Stimulated activated CD8-positive, alpha-beta memory T cell treated with anti-CD3 and anti-CD28 coated beads, Interleukin-12 subunit alpha, Interleukin-12 subunit beta, amount 100 ng/mL, for 1 hour (primary cell): ENCODE measurements around the gene RRM2.

Experiments used
- DNase-seq: peaks from one replicate; pipeline ENCODE4 v3.0.0-alpha.2; 2020; ENCODE audit warnings: low read depth

RRM2 gene

DNA sequence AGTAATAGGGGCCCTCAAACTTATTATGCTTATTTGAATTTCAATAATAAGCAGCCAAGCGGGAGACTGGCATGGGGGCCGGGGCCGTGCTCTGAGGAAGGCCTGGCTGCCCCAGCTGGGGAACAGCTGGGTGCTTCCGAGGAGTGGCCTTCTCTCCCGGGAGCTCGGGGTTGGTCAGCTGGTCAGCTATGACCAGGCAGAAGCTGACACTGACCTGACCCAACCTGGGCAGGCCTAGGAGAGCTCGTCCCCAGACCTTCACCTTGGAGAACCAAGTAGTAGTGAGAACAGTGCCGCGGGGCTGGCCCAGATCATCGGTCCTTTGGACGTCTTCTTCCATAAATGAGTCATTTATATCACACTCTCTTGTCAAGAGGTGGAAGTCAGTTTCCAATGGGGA lies 36.1 kb downstream of the RRM2 start:
- no peak for DNase-seq

DNA sequence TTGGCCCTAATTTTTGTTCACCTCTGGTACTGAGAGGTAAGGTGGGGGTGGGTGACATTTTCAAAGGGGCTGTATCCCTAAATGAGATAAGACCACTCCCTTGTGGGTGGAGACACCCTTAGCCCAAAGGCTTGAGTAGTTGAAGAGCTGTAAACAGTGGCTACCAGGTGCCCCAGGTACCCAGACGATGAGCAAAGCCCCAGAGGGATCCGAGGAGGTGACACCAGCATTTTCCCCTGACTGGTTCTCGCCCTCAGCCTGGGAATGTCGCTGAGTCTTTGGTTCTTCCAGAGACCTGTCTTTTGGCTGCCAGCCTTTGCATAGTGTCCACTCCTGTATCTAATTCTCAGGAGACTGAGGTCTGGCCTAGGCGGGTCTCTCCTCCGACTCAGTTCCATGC lies 36.5 kb downstream of the RRM2 start:
- DNase-seq: no peak

DNA sequence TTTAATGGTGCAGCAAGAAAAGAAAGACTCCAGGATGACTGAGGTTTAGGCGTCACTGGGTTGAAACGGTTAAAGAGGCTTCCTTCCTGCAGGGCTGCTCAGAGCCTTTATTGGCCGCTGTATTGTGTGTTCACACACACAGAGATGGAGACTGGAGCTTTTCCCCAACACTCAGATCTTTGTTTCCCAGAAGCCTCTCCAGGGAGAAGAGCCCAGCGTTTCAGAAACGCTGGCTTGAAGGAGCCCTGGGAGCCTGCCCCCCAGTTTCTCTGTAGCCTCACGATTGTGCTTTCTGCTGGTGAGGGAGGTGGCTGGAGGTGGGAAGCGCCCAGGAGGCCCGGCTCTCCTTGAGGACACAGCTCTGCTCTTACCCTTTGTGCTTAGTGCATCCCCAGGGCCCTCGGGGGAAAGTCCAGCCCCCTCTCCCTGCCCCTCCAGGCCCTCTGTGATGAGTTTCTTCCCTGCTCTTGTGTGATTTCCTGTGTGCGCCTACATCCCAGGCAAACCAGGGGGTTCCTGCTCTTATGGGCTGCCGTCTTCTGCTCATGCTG lies 37.1 kb downstream of the RRM2 start:
- no peak for DNase-seq

DNA sequence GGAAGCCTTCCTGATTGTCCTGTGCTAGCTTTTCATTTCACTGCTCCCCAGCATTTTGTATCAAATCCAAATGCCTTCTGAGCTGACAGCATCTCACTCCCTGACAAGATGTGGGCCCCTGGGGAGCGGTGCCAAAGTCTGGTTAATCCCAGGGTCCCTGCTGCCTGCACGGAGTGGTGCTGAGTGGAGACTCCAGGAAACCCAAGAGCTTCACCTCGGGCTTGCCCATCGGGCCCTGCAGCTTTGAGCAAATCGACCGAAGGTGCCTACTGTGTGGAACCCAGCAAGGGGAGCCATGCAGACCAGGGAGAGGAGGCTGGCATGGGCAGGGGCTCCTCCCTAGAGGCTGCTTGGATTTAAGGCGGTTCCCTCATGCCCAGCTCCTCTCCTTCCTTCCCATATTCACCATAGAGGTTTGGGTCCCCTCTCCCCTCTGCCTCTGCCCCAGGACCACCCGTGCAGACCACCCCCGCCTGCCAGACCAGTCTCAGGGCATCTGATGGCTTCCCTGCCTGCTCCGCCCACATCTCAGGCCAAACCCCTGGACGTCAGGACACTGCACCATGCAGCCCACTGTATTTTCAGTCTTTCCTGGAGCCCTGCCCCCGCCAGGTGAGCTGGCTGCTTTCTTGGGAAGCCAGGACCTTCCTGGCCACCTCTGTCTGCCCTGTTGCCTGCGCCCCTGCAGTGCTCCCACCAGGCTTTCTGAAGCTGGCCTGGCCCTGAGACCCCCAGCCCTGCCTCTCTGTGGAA lies 37.8 kb downstream of the RRM2 start:
- no peak for DNase-seq

DNA sequence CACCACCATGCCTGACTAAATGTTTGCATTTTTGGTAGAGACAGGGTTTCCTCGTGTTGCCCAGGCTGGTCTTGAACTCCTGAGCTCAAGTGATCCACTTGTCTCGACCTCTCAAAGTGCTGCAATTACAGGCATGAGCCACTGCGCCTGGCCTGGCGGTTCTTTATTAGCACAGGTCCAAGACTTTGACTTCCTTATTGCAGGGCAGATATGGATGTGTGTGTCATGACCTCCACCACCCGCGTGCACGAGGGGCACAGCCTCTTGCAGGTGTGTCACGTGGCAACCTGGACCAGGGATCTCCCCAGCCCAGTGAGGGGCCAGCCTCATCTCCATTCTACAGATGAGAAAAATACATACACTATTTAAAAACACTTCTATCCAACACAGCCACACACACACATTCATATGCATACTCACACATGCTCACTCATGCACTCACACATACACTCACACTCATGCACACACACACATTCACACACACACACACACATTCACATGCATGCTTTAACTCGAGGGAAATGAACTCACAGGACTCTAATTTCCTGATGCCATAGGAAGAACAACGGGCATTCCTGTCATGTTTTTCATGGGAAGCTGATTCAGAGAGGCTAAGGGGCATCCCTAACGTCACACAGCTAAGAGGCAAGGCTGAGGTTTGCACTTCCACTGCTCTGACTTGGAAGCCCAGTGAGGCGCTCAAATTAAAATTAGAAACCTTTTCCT lies 38.8 kb downstream of the RRM2 start:
- DNase-seq: no peak

DNA sequence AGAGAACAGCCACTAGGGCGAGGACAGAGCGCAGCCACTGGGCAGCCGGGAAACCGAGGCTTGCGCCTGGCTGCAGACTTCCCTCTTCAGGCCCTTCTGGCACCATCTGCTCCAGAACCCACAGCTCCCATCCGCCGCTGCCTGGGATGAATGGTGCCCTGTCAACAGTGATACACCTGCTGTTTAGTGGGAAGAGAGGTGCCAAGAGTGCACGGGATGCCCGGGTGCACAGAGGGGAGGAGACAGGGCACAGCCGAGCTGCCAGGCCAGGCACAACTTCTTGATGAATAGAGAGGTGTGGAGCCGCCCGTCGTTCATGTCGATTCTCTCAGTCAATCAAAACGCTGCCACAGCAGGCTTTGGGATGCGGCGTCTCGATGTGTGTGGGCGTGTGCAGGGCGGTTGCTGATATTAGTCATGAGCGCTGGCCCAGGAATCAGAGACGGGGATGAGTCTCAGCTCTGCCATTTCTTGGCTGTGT lies 39.5 kb downstream of the RRM2 start:
- no peak for DNase-seq

DNA sequence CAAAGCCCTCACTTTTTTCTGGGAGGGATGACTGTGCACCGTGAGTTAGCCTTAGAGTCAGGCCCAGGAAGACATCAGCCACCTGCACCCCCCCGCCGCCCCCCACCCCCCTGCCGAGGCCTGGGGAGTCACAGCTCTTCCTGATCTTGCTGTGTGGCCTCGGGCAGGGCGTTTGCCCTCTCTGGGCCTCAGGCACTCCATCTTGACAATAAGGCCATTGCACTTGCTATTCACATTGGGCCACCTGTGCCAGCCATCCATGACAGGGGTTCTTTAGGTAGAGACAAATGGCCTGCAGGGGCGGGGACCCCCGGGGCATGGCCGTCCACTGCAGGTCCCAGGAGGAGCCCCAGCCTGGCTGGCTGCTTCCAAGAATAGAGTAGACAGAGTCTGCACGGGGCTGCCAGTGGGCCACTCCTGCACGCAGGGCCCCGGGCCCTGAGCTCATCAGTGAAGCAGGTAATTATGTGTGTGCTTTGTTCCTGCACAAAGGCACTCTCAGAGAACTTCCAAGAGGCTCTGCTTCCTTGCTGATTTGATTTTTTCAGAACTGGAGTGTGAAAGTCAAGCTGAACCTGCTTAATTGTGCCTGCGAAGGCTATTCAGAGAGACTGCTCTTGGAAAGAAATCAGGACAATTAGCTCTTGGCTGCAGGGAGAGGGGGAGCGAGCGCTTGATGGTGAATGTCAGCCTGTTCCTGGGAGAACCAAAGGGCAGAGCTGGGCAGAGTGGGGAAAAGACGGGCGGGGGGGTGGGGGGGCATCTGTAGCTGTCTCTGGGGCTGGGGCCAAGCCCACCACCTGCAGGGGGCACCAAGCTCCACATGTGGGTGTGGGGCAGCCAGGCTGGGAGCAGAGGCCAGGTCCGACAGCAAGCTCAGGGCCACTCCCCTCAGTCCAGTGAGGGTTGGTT lies 40.3 kb downstream of the RRM2 start:
- no peak for DNase-seq

DNA sequence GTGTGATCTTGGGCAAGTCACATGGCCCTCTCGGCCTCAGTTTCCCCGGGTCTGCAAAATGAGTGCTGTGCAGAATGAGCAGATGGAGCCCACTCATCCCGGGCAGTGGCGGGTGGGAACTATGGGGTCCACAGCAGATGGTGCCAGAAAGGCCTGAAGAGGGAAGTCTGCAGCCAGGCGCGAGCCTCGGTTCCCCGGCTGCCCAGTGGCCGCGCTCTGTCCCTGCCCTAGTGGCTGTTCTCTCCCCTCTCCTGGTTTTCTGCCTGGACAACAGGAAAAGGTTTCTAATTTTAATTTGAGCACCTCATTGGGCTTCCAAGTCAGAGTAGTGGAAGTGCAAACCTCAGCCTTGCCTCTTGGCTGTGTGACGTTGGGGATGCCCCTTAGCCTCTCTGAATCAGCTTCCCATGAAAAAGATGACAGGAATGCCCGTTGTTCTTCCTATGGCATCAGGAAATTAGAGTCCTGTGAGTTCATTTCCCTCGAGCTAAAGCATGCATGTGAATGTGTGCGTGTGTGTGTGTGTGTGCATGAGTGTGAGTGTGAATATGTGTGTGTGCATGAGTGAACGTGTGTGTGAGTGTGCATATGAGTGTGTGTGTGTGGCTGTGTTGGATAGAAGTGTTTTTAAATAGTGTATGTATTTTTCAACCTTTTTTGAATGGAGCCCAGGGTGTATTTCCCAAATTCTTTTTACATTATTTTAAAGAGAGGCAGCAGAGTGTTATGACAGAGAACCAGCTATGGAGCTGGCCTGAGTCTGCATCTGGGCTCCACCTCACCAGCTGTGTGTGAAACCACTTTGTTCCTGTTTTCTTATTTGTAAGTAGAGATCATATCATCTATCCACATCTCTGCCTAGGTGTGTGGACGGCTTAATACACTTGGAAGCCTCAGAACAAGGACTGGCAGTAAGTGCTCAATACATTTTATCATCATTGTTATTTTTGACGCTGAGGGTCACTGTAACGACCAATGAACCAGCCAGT lies 41.3 kb downstream of the RRM2 start:
- DNase-seq: no peak

DNA sequence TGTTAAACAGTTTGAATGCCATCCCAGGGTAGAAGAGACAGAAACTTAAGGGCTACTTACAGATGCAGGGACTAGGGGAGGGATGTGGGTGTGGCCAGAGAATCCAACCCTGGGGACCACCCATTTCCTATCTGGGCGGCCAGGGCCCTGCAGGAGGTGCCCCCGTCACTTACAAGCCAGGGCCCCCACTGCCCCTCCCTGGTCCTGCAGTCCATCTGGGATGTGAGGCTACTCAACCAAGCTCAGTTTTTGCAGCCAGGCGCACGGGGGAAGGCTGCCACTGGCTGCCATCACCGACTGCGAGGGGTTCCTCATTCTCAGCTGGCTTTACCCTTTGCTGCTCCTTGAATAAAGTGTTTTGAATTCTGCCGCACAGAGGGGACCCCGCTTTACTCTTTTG lies 42.1 kb downstream of the RRM2 start:
- DNase-seq: no peak

DNA sequence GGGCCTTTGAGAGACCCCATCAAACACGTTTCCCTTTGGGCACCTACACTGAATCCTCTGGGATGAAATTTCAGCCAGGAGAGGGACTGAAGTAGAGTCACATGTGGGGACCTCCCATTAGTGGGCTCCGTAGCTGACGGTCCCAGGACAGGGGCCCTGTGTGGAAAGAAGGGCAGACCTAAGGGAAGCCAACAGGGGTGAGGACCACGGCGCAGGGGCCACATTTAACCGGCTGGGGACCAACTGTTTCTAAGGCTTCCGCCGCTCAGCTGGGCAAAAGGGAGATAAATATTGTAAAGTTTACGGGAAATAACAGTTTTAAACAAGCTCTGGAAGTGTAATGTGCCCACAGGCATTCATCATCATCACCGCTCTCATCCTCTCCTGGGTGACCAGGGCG lies 42.7 kb downstream of the RRM2 start:
- DNase-seq: no peak

DNA sequence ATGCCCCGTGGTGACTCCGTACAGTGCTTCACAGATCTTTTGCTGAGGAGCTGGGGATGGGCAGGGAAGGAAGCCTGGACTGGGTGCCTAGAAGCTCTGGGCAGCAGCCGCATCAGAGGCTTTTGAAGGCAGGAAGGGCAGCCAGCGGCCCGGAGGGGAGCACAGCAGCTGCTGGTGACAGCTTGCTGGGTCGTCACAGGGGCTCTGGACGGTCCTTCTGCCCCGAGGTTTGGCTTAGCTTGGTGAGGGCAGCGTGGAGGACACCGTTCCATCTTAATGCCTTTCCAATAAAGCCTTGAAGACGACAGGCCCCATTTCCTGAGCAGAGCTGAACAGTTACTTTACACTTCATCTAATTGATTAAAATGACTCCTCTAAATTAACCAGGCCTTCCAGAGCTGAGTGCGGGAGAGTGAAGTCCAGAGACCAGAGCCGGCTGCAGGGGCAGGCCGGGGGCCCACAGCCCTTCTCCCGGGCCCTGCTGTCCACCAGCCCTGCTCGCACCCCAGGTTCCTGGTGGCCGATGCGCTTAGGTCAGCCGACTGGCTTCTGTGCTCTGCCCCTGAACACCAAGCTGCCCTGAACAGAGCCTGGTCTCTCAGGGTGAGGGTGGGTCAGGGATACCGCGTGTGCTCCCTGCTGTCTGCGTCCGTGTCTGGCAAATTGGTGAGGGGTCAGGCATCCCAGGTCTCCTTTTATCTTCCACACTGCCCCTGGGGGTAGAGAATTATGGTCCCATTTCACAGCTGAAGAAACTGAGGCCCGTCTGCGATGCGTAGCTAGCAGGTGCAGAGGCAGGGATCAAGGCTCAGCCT lies 43.5 kb downstream of the RRM2 start:
- no peak for DNase-seq

DNA sequence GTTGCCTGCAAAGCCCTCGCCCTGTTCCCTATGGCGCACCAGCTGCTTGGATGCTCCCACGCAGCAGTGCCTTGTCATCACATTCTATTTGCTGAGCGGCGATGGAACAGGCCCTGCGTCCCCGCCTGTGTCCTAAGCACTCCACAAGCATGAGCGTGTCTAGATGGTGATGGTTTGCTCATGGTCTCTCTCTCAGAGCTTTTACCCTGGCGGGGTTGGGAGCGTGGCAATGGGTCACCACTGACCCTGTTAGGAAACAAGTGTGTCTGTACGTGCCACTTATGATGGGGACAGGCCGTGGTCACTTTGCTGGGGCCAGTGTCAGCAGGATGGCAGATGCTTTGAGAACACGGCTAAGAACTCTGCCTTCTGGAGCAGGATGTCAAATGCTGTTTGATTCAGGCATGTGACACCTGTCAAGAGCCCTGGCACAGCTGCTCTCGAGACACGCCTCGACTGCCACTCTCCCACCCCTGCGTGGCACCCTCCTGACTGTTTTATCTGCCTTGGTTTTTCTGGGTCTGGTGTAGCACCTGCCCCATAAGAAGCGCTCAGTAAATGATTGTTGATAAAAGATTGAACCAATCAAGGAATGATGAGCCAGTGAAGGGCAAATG lies 44.2 kb downstream of the RRM2 start:
- no peak for DNase-seq

DNA sequence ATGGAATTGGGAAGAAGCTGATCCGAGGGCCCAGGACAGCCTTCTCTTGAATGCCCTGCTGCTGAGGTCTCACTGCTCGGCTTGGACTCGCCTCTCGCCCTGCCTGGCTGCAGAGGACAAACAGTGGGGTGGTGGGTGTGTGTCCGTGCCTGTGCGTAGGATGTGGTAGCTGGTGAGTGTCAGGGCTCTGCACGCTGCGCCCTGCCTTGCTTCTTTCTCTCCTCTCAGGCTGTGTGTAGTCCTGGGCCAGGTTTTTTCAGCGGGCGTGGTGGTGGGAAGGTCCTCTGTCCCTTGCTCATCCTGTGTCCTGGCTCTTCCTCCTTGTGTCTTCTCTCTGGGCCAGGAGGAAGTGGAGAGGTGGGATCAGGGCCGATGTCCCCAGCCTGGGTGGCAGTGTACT lies 44.8 kb downstream of the RRM2 start:
- DNase-seq: no peak

DNA sequence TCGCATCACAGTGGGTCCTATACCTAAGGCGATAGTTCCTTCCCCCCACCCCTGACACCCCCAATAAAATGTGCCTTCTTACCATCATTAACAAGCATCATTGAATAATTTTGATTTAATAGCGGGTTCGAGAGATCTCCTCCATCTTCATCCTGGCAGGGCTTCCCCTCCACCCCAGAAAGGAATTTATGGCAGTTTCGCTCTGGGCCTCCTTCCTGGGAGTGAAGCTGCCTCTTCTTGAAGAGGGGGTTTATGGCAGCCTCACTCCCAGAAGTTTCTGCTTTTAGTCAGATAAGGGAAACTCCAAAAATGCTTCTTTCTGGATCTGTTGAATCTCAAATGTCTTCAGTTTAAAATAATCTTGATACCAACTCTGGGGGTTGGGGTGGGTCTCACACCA lies 45.7 kb downstream of the RRM2 start:
- no peak for DNase-seq

DNA sequence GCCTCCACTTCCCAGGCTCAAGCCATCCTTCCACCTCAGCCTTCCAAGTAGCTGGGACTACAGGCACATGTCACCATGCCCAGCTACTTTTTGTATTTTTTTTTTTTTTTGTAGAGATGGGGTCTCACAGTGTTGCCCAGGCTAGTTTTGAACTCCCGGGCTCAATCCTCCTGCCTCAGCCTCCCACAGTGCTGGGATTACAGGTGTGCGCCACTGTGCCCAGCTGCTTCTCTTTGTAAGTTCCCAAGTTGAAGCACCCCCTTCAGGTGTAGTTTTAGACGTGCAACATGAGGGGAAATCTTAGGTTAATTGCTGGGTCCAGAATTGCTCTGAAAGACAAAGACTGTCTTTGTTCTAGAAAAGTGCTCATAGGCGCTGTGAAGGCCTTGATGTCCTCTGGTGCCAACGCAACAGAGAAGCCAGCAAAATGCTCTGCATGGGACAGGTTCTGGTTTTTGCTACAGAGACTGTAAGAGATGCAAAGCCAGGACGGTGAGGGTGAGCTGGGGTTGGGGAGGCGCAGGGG lies 46.6 kb downstream of the RRM2 start:
- DNase-seq: no peak

DNA sequence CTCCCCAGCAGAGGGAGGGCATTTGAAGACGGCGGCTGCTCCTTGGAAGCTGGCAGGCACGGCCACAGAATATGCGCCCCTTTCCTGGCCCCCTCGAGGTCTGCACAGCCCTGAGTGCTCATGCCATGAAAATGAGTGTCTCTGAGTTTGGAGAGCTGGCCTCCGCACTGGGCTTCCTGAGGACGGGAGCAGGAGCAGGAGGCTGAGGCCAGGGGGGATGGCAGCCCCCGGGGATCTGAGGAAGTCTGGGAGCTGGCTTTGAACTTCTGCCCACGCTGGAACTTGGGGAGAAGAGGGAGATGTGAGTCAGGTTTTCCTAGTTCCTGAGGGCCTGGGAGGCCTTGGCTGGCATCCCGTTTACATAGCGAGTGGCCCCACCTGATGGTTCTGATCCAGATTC lies 47.0 kb downstream of the RRM2 start:
- DNase-seq: no peak

DNA sequence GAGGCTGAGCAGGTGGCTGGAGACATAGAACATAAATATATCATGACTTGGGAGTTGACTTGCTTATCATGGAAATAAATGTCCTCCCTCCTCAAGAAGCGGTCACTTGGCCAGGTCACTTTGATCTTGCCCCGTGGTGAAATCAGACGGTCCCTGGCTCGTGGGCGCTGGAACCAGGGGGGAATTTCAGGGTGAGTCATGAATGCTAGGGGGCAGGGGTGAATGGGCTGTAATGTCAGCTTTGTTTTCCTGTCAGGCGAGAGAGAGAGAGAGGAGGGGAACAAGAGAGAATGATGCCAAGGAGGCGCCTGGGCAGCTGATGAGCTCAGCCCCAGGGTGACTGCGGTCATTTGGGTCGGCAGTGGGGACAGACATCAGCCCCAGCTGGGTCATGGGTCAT lies 47.7 kb downstream of the RRM2 start:
- DNase-seq: no peak

DNA sequence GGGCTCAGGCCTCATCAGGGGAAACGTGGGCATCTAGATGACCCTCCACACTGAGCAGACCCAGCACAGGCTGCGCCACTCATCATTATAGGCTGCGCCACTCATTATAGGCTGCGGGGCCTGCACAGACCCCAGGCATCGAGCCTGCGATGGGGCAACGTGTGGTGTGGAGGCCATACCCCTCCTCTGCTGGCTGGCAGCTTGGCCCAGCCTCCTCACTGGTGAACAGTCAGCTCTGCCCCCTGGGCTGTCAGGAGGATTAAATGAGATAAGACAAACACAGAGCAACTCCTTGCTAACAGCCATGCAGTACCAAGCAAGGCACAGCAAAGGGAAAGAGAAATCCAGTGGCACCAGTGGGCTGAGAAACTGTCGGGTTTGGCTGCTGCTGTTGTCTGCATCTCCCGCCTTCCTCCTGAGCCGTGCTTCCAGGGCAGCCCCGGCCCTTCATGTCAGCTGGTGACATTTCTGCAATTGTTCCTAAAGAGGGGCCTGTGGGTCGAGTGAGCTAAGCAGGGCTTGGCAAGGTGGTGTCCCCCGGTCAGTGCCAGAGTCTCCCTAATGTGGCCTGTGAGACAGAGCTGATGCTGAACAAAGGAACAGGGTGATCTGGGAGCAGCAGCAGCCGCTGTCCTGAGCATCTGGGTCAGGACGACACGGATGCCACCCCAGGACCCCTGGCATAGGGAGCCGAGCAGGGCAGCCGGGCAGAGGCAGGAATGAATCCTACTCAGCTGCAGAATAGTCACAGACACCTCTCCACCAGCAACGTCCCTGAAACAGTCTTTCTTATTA lies 48.7 kb downstream of the RRM2 start:
- DNase-seq: no peak
